Muscle of arm (tissue), 14 donors: ENCODE measurements around the gene RGS5. TPM values are rescaled to one million over a fixed set of nuclear protein-coding genes. Genes with fewer than 3 reads are reported as not detected.
"Not testable (repeated sequence)": the region's sequence is repeated elsewhere in the genome, so short reads cannot be mapped to it uniquely, and the experiment has no call there.

ENCODE experiments used
- DNase-seq: peaks from one replicate; pipeline ENCODE4 v3.0.0-alpha.2; 2013
- long read RNA-seq, 11 donors: transcript quantifications; one replicate each; lab custom pipeline, GENCODE V29; 2026
- polyA plus RNA-seq, 12 donors: library from polyadenylated mRNA; unstranded; fragments of 120-200 nt; gene quantifications; one replicate each; pipeline ENCODE4 v1.2.1, GENCODE V29; 2013; ENCODE audit not compliant: insufficient read length in 12 of 12

RGS5 gene
- 10 to 100 TPM in 11 of 12 donors, not detected in 1; 29.0 to 59.6 (median 40.5) TPM for polyA plus RNA-seq
- long read RNA-seq, donor 1, full-length matches to known transcripts = 63 of 63 reads
- long read RNA-seq, donor 1, partial matches to known transcripts = 0 of 63 reads
- long read RNA-seq, donor 1, other reads (novel, unspliced or antisense) = 0 of 63 reads
- long read RNA-seq, donor 2, full-length matches to known transcripts = 19 of 19 reads
- long read RNA-seq, donor 2, partial matches to known transcripts = 0 of 19 reads
- long read RNA-seq, donor 2, other reads (novel, unspliced or antisense) = 0 of 19 reads
- long read RNA-seq, donor 3, full-length matches to known transcripts = 9 of 9 reads
- long read RNA-seq, donor 3, partial matches to known transcripts = 0 of 9 reads
- long read RNA-seq, donor 3, other reads (novel, unspliced or antisense) = 0 of 9 reads
- long read RNA-seq, donor 4, full-length matches to known transcripts = 11 of 11 reads
- long read RNA-seq, donor 4, partial matches to known transcripts = 0 of 11 reads
- long read RNA-seq, donor 4, other reads (novel, unspliced or antisense) = 0 of 11 reads
- long read RNA-seq, donor 5, full-length matches to known transcripts = 5 of 5 reads
- long read RNA-seq, donor 5, partial matches to known transcripts = 0 of 5 reads
- long read RNA-seq, donor 5, other reads (novel, unspliced or antisense) = 0 of 5 reads
- long read RNA-seq, donor 6, full-length matches to known transcripts = 9 of 9 reads
- long read RNA-seq, donor 6, partial matches to known transcripts = 0 of 9 reads
- long read RNA-seq, donor 6, other reads (novel, unspliced or antisense) = 0 of 9 reads
- long read RNA-seq, donor 7, full-length matches to known transcripts = 7 of 7 reads
- long read RNA-seq, donor 7, partial matches to known transcripts = 0 of 7 reads
- long read RNA-seq, donor 7, other reads (novel, unspliced or antisense) = 0 of 7 reads
- long read RNA-seq, donor 8, full-length matches to known transcripts = 32 of 32 reads
- long read RNA-seq, donor 8, partial matches to known transcripts = 0 of 32 reads
- long read RNA-seq, donor 8, other reads (novel, unspliced or antisense) = 0 of 32 reads
- long read RNA-seq, donor 9, full-length matches to known transcripts = 9 of 9 reads
- long read RNA-seq, donor 9, partial matches to known transcripts = 0 of 9 reads
- long read RNA-seq, donor 9, other reads (novel, unspliced or antisense) = 0 of 9 reads
- long read RNA-seq, donor 10, full-length matches to known transcripts = 24 of 24 reads
- long read RNA-seq, donor 10, partial matches to known transcripts = 0 of 24 reads
- long read RNA-seq, donor 10, other reads (novel, unspliced or antisense) = 0 of 24 reads
- long read RNA-seq, donor 11, full-length matches to known transcripts = 28 of 28 reads
- long read RNA-seq, donor 11, partial matches to known transcripts = 0 of 28 reads
- long read RNA-seq, donor 11, other reads (novel, unspliced or antisense) = 0 of 28 reads

DNA sequence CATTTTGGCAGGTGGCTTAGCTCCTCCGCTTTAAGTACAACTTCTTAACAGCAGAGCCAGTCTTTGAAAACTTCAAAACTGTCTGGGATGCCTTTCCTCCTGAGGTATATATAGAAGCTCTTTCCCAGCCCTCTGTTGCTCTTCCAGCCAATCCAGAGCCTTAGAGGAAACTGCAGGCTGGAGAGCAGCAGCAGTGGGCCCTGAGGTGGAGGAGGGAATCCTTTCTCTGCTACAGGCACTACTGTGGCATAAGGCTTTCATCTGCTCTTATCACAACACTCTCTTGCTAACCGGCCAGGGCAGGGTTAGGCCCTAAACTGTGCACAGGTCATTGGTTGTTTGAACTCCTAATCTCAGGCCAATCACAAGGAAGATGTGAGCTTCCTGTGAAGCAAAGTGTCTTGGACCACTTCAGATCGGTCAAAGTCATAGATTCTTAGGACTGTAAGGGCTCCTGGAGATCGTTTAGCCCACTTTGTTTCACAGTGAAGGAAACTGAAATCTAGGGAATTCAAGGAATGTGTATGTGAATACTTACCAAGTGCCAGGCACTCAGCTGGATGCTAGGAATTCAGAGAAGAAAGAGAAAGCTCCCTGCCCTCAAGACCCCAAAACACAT, at the start of gene RGS5:
Gene RGS5 (minus strand): TSS at position 84 of the 619 bp plus-strand sequence. CDS start 81 bp downstream, at position 3.
- no peak for DNase-seq

DNA sequence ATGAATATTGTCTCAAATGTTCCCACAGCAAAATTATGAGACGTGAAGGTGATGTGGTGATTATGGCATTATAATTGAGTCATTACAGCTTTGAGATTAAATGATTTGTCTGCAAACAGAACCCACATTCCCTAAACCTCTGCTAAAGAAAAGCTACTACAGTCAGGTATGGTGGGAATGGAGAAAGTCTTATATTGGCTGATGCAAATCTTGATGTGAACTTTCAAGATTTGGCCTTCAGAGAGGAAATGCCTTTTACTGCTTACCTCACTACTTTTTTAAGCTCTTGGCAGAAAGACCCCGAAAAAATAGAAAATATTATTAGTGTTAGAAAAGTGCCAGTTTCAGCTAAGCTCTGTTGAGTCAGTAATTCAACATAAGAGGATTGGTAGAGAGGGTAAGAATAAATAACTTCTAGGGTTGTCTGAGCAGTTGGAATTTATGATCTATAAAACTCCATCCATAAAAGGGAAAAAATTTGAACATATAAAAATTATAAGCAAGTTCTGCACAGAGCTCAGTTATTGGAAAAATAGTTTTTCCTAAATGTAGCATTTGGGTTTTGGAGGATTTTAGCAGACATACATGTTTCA, 47.8 kb upstream of the RGS5 start:
- no peak for DNase-seq

- no peak for DNase-seq
These were observed 45.3 kb upstream of the RGS5 start for GRCh38 chr1:163248064-163248463.

- not testable (repeated sequence) for DNase-seq
These were observed 41.9 kb upstream of the RGS5 start for GRCh38 chr1:163244648-163245047.

DNA sequence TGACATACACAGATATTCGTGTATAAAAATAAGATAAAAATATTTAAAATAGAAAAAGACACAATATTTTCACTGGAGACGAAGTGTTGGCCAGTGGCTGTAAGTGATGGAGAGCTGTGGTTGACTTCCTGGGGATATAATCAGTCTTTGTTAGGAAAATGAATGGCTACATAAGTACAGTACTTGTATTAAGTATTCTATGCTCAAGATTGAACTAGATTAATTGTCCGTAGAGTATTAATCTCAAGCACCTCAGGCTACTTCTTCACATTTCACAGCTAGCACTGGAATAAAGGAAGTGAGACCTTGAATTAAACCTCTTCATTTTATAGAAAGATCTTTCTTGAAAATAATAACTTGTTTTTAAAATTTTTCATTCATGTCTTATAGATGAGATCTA, 39.0 kb upstream of the RGS5 start:
- no peak for DNase-seq

DNA sequence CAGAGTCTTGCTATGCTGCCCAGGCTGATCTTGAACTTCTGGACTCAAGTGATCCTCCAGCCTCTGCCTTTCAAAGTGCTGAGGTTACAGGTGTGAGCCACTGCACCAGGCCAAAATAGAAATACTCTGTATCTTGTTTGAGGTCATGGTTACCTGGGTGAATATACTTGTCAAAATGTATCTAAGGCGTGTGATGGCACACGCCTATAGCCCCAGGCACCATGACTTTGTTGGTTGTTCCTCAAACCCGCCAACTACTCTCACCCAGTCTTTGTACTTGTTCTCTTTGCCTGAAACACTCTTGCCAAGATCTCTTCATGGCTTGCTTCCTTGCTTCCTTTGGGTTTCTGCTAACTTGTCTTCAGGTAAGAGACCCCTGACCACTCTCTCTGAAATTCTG, 38.0 kb upstream of the RGS5 start:
- no peak for DNase-seq

DNA sequence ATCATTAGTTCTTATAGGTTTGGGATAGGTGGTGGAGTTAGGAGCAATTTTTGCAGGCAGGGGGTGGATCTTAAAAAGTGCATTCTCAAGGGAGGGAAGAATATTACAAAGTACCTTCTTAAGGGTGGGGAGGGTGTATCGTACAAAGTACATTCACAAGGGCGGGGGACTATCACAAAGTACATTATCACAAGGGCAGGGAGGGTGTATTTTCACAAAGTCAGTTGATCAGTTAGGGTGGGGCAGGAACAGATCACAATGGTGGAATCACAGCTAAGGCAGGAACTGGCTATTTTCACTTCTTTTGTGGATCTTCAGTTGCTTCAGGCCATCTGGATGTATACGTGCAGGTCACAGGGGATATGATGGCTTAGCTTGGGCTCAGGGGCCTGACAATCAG, 30.9 kb upstream of the RGS5 start:
- not testable (repeated sequence) for DNase-seq

DNA sequence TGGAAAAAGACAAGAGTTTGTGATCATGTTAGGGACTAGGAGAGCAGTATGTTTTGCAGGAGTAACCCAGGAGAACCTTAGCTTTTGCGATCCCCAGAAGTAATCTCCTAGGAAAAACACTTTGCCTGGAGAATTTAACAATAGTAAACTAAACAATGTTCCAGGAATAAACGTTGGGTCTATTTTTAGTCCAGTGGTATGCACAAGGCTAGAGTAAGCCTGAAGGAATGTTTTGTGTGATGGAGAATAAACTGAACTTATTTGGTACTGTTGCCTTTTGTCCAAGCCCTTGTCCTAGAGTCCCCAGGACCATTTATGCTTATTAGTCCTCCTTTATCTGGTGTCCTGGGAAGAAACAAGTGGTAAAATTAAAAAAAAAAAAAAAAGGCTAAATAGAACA, 28.7 kb upstream of the RGS5 start:
- no peak for DNase-seq

DNA sequence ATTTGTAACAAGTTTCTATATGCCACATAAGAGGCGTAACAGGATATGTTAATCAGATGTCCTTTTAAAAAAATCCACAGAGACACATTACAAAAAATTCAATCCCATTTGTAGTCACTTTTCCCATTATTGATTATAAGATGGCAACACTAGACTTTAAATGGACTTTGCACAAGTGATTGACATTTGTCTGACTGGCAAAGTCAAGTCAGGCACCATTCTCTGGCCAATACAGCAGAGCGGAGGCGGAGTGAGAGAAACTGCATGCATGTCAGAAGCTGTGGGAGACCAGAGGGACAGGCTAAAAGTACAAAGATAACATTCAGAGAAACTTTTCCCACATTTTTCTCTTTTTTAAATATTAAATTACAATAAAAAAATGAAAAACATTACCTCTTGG, 28.1 kb upstream of the RGS5 start:
- no peak for DNase-seq

- DNase-seq = not testable (repeated sequence)
These were observed 25.6 kb upstream of the RGS5 start for GRCh38 chr1:163228271-163228670.

DNA sequence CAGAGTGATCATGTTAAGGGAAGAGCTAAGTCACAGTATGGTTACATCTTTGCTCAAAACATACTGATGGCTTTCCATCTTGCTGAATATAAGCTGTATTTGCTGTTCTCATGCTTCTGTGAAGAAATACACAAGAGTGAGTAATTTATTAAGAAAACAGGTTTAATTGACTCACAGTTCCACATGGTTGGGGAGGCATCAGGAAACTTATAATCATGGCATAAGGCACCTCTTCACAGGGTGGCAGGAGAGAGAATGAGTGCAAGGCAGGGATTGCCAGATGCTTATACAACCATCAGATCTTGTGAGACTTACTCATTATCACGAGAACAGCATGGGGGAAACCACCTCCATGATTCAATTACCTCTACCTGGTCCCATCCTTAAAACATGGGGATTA, 24.4 kb upstream of the RGS5 start:
- DNase-seq = no peak

DNA sequence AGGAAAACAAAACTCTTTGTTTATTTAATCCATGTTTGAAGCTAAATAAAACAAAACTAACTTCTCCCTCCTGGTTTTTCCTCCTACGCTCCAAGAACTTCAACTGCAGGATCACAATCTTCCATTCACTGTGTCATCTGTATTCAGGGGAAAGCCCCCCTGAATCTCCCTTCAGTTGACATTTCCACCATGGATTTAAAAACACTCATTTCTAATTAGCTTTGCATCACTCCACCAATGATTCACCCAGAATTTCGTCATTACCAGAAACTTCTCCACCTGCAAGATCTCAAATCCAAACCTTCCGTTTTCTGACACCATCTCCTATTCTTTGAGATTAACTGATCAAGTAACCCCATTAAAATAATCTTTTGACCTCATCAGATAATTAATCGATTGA, 10.9 kb upstream of the RGS5 start:
- DNase-seq = no peak

DNA sequence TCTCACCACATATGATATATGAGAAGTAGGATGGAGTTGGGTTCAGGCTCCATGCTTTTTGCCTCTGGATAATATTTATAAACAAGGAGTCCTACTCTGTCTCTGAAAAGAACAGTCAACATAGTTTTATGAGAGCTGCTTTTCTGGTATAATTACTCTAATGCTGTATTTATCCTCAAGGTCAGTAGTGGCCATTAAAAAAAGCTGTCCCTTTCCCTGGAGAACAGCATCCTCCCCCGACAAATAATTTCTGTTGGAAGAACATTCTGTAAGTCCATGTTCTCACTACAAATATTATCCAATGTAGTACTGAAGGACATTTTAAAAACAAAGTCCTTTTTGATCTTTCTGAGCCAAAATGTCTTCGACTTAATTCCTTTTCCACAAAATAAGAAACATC, 9.0 kb upstream of the RGS5 start:
- no peak for DNase-seq

DNA sequence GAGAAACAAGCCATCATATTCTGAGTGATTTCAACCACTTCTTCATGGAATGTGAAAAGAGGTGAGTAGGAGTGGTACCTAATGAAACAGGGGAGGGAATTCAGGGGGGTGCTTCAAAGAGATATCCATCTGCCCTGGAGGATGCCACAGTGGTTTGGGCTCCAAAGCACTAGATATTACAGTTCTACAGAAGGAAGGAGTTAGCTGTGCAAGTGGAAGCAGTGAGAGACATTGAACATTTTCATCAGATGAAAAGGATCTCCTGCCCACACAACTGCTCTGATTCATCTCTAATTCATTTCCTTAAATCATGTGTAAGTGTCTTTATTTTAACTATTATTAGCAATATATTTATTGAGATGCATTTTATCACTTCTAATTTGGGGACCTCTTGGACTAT, 2.8 kb upstream of the RGS5 start:
- no peak for DNase-seq

- no peak for DNase-seq
These were observed 845 bp upstream of the RGS5 start for GRCh38 chr1:163203561-163203960.

GRCh38 chr1:163201906-163202305, 810 bp downstream of the RGS5 start:
- DNase-seq = no peak

GRCh38 chr1:163197022-163197421, 5.7 kb downstream of the RGS5 start:
- no peak for DNase-seq

DNA sequence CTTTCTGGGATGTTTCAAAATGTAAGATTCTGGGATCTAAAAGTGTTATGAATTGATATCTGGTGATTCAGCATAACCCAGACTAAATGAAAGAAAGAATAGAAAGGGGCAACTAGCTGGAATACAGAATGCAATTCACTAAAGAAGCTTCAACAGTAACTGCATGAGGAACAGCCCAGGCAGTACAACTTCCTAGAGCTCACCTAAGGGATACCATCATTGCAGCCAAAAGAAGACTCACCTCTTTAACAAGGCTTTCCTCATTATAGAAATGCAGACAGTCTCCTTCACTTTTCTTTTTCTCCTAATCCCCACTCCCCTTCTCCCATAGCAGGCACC, 6.3 kb downstream of the RGS5 start:
- DNase-seq = no peak

DNA sequence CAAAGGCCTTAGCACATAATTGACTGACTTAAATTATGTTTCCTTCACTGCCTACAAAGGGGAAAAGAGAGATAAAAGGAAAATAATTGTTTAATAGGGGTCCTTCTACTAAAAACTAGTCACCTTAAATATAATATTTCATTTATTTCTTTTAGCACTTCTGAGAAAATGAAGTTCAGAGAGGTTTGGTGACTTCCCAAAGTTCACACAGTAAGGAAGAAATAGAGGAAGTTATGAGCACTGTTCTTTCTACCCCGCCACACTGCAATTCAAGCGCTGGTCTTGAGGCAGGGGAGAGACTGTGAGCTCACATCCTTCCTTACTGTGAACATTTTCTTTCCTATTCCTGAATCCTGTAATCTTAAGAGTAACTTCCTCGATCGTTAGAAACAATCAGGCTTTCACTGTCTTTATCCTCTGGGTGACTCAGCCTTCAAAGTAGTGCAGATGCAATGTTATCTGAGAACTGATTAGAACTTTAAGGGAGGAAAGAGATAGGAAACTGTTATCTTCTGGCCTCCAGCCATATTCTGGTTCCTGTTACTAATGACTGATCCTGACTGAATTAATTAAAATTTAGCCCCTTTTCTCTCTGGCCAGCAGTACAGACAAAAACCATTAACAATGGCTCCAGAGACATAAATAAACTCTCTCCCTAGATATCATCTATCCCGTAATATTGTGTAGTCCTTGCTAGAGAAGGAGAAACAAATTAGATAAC, 6.8 kb downstream of the RGS5 start:
- DNase-seq = no peak

DNA sequence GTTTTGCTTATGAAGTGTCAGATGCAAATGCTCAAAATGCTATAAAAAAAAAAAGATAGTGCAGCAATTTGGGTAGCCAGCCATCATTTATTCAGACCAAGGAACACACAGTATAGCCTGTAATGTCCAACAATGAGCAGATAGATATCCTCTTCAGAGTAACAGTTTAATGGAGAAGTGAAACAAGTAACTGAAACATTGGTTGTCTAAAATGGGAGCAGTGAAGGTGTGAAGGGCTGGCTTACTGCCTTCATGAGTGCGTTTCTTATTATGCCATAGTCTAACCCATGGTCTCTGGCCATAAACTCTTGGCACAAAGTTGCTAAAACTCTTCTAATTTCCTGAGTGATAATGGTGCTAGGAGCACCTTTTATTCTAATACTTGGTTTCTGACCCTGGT, 11.4 kb downstream of the RGS5 start:
- no peak for DNase-seq
